Esophagus muscularis mucosa (tissue), 4 donors: ENCODE data around the gene SFTPD.

ENCODE experiments used
- EP300 ChIP-seq: sonication (generic); formaldehyde crosslinking; IDR thresholded peaks from one replicate; pipeline ENCODE4 v1.6.1; 2017; ENCODE audit warnings: antibody characterized with exemption
- POLR2A ChIP-seq: fragments of 450-650 bp; IDR thresholded peaks from one replicate; pipeline ENCODE4 v1.6.1; 2017; ENCODE audit warnings: antibody characterized with exemption, moderate library complexity, mild to moderate bottlenecking, low read depth
- TF ChIP-seq, protein P1 (sequence below), 3 experiments: fragments of 200-600 bp in 2 of 3; fragments of 450-650 bp in 1 of 3; sonication (generic) in 2 of 3; IDR thresholded peaks; one replicate each; pipeline ENCODE4 v1.5.1; 2017 to 2019; ENCODE audit warnings: antibody characterized with exemption in 3 of 3, mild to moderate bottlenecking in 2 of 3, moderate library complexity in 1 of 3

DNA sequence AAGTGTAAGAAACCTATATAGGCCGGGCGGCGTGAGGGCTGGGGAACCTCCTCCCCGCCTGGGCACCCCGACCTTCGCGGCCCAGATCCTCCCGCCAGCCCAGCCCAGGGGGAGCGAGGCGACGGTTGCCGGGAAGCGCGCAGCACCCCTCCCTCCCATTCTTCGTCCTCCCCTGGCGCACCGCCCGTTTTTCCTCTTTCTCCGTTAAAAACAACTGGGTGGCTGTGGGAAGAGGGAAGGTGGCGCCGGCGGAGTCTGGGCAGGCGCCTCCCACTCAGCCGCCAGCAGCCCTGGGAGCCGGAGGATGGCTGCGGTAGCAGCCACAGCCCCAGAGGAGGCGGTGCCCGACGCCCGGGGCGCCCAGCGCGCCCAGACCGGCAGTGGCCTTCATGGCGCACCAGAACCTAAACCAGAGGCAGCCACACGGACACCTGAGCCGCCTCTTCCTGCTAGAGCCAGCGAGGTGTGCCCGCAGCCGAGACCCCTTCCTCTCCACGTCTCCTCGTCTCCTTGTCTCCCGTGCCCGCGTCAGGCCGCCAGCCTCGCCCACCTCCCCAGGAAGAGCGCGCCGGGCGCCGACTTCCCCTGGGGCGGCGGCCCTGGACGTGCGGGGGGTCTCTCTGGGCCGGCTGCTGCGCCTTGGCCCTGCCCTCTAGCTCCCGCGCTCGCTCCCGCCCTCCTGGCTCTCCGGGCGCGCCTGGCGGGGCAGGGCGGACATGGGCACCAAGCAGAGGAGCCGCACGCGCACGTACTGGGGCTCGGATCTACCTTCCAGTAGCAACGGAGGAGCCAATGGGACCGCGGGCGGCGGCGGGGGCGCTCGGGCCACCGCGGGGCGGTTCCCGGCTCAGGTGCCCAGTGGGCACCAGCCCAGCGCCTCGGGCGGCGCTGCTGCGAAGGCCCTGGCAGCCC, 32.8 kb upstream of the SFTPD start:
- TF ChIP-seq, protein P1, sequence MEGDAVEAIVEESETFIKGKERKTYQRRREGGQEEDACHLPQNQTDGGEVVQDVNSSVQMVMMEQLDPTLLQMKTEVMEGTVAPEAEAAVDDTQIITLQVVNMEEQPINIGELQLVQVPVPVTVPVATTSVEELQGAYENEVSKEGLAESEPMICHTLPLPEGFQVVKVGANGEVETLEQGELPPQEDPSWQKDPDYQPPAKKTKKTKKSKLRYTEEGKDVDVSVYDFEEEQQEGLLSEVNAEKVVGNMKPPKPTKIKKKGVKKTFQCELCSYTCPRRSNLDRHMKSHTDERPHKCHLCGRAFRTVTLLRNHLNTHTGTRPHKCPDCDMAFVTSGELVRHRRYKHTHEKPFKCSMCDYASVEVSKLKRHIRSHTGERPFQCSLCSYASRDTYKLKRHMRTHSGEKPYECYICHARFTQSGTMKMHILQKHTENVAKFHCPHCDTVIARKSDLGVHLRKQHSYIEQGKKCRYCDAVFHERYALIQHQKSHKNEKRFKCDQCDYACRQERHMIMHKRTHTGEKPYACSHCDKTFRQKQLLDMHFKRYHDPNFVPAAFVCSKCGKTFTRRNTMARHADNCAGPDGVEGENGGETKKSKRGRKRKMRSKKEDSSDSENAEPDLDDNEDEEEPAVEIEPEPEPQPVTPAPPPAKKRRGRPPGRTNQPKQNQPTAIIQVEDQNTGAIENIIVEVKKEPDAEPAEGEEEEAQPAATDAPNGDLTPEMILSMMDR (IDR thresholded peaks at IDR 0.05) = peak in 1 of 3 experiments; percentile 6
- no peak for TF ChIP-seq POLR2A
- TF ChIP-seq EP300 = no peak
